ENCODE results near the gene CIROP.

The CIROP gene

GRCh38 chr14:23130871-23131270 is 26.1 kb upstream of the CIROP start:
- Histone ChIP-seq H3K36me3 (ENCODE audit: control insufficient read depth in 2 of 2, insufficient read depth in 2 of 2, low read length in 2 of 2) (peaks cover 0 to 31% of the 10 kb centered on the region in 2 donors), H3K27ac (ENCODE audit: low read length) (peak overlapping the region; percentile 6), H3K9ac (ENCODE audit: low read length in 2 of 2) (no peak overlapping the region), H3K9me3 (ENCODE audit: control insufficient read depth in 2 of 2, low read length in 2 of 2) (no peaks in the 10 kb centered on the region), H3K4me3 (ENCODE audit: low read length in 2 of 2) (no peak overlapping the region), H3K4me1 (ENCODE audit: control insufficient read depth, insufficient read depth, low read length) (peaks cover under 1% of the 10 kb centered on the region), H3K27me3 (ENCODE audit: control insufficient read depth in 1 of 2, insufficient read depth in 2 of 2, low read length in 2 of 2) (no peaks in the 10 kb centered on the region)

GRCh38 chr14:23129759-23130316 is 25.0 kb upstream of the CIROP start:
- Histone ChIP-seq H3K9ac (ENCODE audit: low read length in 2 of 2) (no peak overlapping the region), H3K36me3 (ENCODE audit: control insufficient read depth in 2 of 2, insufficient read depth in 2 of 2, low read length in 2 of 2) (peaks cover 0 to 31% of the 10 kb centered on the region in 2 donors)

DNA sequence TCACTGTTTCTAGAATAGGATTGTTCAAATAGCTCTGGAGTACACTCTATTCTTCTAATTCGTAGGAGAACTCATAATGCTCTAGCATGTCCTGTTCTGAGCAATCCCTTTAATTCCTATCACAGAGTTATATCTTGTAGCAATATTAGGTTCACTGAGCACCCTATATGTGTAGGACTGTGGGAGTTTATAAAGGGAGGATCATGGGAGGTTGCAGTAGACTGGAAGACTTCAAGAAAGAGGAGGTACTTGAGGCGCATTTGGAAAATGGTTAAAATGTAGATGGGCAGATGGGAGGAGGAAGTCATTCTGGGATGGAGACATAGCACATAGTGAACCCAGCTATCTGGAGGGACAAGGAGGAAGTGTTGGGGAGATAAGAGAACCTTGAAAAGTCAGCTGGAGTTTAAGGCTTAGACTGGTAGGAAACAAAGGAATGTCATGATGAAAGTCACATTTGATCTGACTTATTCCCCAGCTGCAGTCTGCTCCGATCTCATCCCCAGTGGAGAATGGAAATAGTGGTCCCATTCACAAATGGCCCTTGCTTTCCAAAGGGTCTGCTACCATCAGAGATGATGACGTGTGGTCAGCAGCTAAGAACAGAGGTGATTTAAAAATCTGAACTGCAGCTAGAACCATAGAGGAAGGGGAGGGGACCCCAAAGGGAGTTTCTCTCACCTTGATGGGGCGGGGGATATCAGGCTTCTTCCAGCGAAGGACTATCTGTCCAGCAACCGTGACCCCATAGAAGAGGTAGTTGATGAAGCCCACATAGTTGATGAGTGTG is 24.4 kb upstream of the CIROP start:
- peaks cover 3% of the 10 kb centered on the region for H3K4me1 ChIP-seq (ENCODE audit: control insufficient read depth, insufficient read depth, low read length)
- H3K27me3 ChIP-seq (ENCODE audit: control insufficient read depth in 1 of 2, insufficient read depth in 2 of 2, low read length in 2 of 2): no peaks in the 10 kb centered on the region
- H3K9ac ChIP-seq (ENCODE audit: low read length in 2 of 2): no peak overlapping the region
- H3K36me3 ChIP-seq (ENCODE audit: control insufficient read depth in 2 of 2, insufficient read depth in 2 of 2, low read length in 2 of 2): peaks cover 0 to 31% of the 10 kb centered on the region in 2 donors
- H3K9me3 ChIP-seq (ENCODE audit: control insufficient read depth in 2 of 2, low read length in 2 of 2): no peaks in the 10 kb centered on the region
- no peak overlapping the region for H3K4me3 ChIP-seq (ENCODE audit: low read length in 2 of 2)
- no peak overlapping the region for H3K27ac ChIP-seq (ENCODE audit: low read length)

More at GRCh38 chr14:23129759-23130316, 25.0 kb upstream of the CIROP start:
- peaks cover 3% of the 10 kb centered on the region for H3K4me1 ChIP-seq (ENCODE audit: control insufficient read depth, insufficient read depth, low read length)
- no peak overlapping the region for H3K4me3 ChIP-seq (ENCODE audit: low read length in 2 of 2)
- no peak overlapping the region for H3K27ac ChIP-seq (ENCODE audit: low read length)
- H3K9me3 ChIP-seq (ENCODE audit: control insufficient read depth in 2 of 2, low read length in 2 of 2): no peaks in the 10 kb centered on the region
- no peaks in the 10 kb centered on the region for H3K27me3 ChIP-seq (ENCODE audit: control insufficient read depth in 1 of 2, insufficient read depth in 2 of 2, low read length in 2 of 2)

- no peak overlapping the region for H3K9ac ChIP-seq (ENCODE audit: low read length in 2 of 2)
- H3K4me1 ChIP-seq (ENCODE audit: control insufficient read depth, insufficient read depth, low read length): peaks cover 5% of the 10 kb centered on the region
- H3K36me3 ChIP-seq (ENCODE audit: control insufficient read depth in 2 of 2, insufficient read depth in 2 of 2, low read length in 2 of 2): peaks cover 0 to 31% of the 10 kb centered on the region in 2 donors
- H3K27me3 ChIP-seq (ENCODE audit: control insufficient read depth in 1 of 2, insufficient read depth in 2 of 2, low read length in 2 of 2): no peaks in the 10 kb centered on the region
- no peaks in the 10 kb centered on the region for H3K9me3 ChIP-seq (ENCODE audit: control insufficient read depth in 2 of 2, low read length in 2 of 2)
- H3K4me3 ChIP-seq (ENCODE audit: low read length in 2 of 2): no peak overlapping the region
- no peak overlapping the region for H3K27ac ChIP-seq (ENCODE audit: low read length)
Measured at GRCh38 chr14:23127861-23128260, 23.1 kb upstream of the CIROP start.

DNA sequence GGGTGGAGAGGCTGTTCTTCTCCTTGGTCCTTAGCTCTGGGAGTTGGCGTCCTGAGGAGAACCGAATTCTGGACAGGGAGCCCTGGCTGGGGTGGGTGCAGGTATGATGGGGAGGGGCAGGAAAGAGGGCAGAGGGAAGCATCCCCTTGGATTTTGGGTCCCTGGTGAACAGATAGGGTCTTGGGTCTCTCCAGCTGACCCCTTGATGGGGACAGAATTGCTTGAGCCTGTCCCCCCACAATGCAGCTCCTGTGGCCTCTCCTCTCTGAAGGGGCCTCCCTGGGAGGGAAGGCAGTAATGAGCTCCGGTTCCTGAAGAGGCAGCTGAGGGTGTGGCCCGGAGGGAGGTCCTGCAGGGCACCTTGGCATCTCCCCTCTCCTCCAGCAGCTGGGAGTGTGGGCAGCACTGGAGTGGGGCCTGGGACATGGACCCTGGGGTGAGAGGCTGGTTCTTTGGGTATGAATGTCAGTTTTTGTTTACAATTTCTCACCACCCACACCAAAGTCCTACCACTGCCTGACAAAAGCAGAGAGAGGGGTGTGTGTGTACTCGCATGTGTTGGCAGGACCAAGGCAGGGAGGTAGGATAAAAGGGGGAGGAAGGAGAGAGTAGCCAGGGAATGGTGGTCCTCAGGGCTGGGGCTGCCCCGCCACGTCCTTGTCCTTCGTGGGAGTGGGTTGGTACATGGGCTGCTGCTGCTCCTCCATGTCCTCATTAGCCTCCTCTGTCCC is 21.9 kb upstream of the CIROP start:
- no peaks in the 10 kb centered on the region for H3K27me3 ChIP-seq (ENCODE audit: control insufficient read depth in 1 of 2, insufficient read depth in 2 of 2, low read length in 2 of 2)
- no peaks in the 10 kb centered on the region for H3K9me3 ChIP-seq (ENCODE audit: control insufficient read depth in 2 of 2, low read length in 2 of 2)
- H3K36me3 ChIP-seq (ENCODE audit: control insufficient read depth in 2 of 2, insufficient read depth in 2 of 2, low read length in 2 of 2): peaks cover 0 to 31% of the 10 kb centered on the region in 2 donors
- H3K27ac ChIP-seq (ENCODE audit: low read length): no peak overlapping the region
- H3K4me3 ChIP-seq (ENCODE audit: low read length in 2 of 2): no peak overlapping the region
- H3K9ac ChIP-seq (ENCODE audit: low read length in 2 of 2): no peak overlapping the region
- peaks cover 5% of the 10 kb centered on the region for H3K4me1 ChIP-seq (ENCODE audit: control insufficient read depth, insufficient read depth, low read length)

DNA sequence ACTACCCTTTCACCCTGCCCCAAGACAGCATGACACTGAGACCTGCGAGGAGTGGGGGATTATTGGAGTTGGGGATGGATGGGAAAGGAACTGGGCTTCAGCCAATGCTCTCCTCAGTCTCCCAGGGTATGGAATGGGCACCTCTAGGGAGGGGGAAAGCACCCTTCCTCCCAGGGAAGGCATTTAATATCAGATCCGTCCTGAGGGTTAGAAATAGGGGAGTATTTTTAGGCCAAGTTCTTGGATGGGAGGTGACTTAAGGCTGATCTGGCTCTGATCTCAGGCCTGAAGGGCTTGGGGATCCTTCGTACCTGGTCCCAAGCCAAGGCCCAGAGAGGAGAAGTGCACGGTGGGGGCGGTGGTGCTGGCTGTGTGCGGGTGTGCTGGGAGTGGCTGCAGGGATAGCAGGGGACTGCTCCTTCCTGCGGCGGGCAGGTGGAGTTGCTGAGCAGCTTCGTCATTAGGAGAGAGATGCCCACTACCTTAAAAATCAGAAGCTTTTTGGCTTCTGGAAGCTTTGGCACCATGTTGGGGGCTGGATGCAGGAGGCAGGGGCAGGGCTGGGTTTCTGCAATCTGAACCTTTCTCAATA is 21.2 kb upstream of the CIROP start:
- Histone ChIP-seq H3K9me3 (ENCODE audit: control insufficient read depth in 2 of 2, low read length in 2 of 2) (no peaks in the 10 kb centered on the region), H3K4me1 (ENCODE audit: control insufficient read depth, insufficient read depth, low read length) (peaks cover 10% of the 10 kb centered on the region), H3K27ac (ENCODE audit: low read length) (no peak overlapping the region), H3K36me3 (ENCODE audit: control insufficient read depth in 2 of 2, insufficient read depth in 2 of 2, low read length in 2 of 2) (peaks cover 0 to 26% of the 10 kb centered on the region in 2 donors), H3K27me3 (ENCODE audit: control insufficient read depth in 1 of 2, insufficient read depth in 2 of 2, low read length in 2 of 2) (no peaks in the 10 kb centered on the region), H3K4me3 (ENCODE audit: low read length in 2 of 2) (no peak overlapping the region), H3K9ac (ENCODE audit: low read length in 2 of 2) (no peak overlapping the region)

GRCh38 chr14:23125011-23125410 is 20.2 kb upstream of the CIROP start:
- Histone ChIP-seq H3K9ac (ENCODE audit: low read length in 2 of 2) (no peak overlapping the region), H3K4me3 (ENCODE audit: low read length in 2 of 2) (no peak overlapping the region), H3K27ac (ENCODE audit: low read length) (no peak overlapping the region), H3K9me3 (ENCODE audit: control insufficient read depth in 2 of 2, low read length in 2 of 2) (no peaks in the 10 kb centered on the region), H3K36me3 (ENCODE audit: control insufficient read depth in 2 of 2, insufficient read depth in 2 of 2, low read length in 2 of 2) (peaks cover 0 to 21% of the 10 kb centered on the region in 2 donors), H3K27me3 (ENCODE audit: control insufficient read depth in 1 of 2, insufficient read depth in 2 of 2, low read length in 2 of 2) (no peaks in the 10 kb centered on the region), H3K4me1 (ENCODE audit: control insufficient read depth, insufficient read depth, low read length) (peaks cover 15% of the 10 kb centered on the region)

DNA sequence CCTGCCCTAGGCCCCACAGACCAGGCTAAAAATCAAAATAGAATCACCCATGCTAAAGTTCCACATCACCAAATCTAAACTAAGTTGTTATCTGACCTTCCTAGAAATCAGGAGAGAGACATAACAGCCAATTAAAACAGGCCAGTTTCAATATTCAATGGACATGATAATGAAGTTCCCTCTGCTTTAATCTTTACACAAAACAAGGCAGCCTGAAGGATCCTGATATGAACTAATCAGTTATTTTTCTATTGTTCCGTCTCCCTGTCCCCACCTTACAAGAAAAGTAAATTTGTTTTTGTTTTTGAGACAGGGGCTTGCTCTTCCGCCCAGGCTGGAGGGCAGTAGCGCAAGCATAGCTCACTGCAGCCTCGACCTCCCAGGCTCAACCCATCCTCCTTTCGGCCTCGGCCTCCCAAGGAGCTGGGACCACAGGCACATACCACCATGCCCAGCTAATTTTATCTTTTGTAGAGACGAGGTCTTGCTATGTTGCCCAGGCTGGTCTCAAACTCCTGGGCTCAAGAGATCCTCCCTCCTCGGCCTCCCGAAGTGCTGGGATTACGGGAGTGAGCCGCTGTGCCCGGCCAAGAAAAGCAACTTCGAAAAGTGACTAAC is 19.7 kb upstream of the CIROP start:
- Histone ChIP-seq H3K36me3 (ENCODE audit: control insufficient read depth in 2 of 2, insufficient read depth in 2 of 2, low read length in 2 of 2) (peaks cover 0 to 17% of the 10 kb centered on the region in 2 donors), H3K9me3 (ENCODE audit: control insufficient read depth in 2 of 2, low read length in 2 of 2) (no peaks in the 10 kb centered on the region), H3K9ac (ENCODE audit: low read length in 2 of 2) (no peak overlapping the region), H3K27ac (ENCODE audit: low read length) (no peak overlapping the region), H3K4me1 (ENCODE audit: control insufficient read depth, insufficient read depth, low read length) (peaks cover 15% of the 10 kb centered on the region), H3K27me3 (ENCODE audit: control insufficient read depth in 1 of 2, insufficient read depth in 2 of 2, low read length in 2 of 2) (no peaks in the 10 kb centered on the region), H3K4me3 (ENCODE audit: low read length in 2 of 2) (no peak overlapping the region)

GRCh38 chr14:23123419-23123818 is 18.6 kb upstream of the CIROP start:
- Histone ChIP-seq H3K27ac (ENCODE audit: low read length) (no peak overlapping the region), H3K27me3 (ENCODE audit: control insufficient read depth in 1 of 2, insufficient read depth in 2 of 2, low read length in 2 of 2) (no peaks in the 10 kb centered on the region), H3K4me3 (ENCODE audit: low read length in 2 of 2) (no peak overlapping the region), H3K36me3 (ENCODE audit: control insufficient read depth in 2 of 2, insufficient read depth in 2 of 2, low read length in 2 of 2) (peaks cover 0 to 7% of the 10 kb centered on the region in 2 donors), H3K4me1 (ENCODE audit: control insufficient read depth, insufficient read depth, low read length) (peaks cover 15% of the 10 kb centered on the region), H3K9me3 (ENCODE audit: control insufficient read depth in 2 of 2, low read length in 2 of 2) (no peaks in the 10 kb centered on the region), H3K9ac (ENCODE audit: low read length in 2 of 2) (no peak overlapping the region)

GRCh38 chr14:23122086-23122485 is 17.3 kb upstream of the CIROP start:
- H3K9me3 ChIP-seq (ENCODE audit: control insufficient read depth in 2 of 2, low read length in 2 of 2): no peaks in the 10 kb centered on the region
- no peak overlapping the region for H3K9ac ChIP-seq (ENCODE audit: low read length in 2 of 2)
- peaks cover 0 to 3% of the 10 kb centered on the region in 2 donors for H3K27me3 ChIP-seq (ENCODE audit: control insufficient read depth in 1 of 2, insufficient read depth in 2 of 2, low read length in 2 of 2)
- H3K4me1 ChIP-seq (ENCODE audit: control insufficient read depth, insufficient read depth, low read length): peaks cover 15% of the 10 kb centered on the region
- no peak overlapping the region for H3K27ac ChIP-seq (ENCODE audit: low read length)
- no peak overlapping the region for H3K4me3 ChIP-seq (ENCODE audit: low read length in 2 of 2)
- H3K36me3 ChIP-seq (ENCODE audit: control insufficient read depth in 2 of 2, insufficient read depth in 2 of 2, low read length in 2 of 2): no peaks in the 10 kb centered on the region
